ENCODE results near the gene APLP1.
"Not testable (repeated sequence)": the region's sequence is repeated elsewhere in the genome, so short reads cannot be mapped to it uniquely, and the experiment has no call there.

Gene APLP1

DNA sequence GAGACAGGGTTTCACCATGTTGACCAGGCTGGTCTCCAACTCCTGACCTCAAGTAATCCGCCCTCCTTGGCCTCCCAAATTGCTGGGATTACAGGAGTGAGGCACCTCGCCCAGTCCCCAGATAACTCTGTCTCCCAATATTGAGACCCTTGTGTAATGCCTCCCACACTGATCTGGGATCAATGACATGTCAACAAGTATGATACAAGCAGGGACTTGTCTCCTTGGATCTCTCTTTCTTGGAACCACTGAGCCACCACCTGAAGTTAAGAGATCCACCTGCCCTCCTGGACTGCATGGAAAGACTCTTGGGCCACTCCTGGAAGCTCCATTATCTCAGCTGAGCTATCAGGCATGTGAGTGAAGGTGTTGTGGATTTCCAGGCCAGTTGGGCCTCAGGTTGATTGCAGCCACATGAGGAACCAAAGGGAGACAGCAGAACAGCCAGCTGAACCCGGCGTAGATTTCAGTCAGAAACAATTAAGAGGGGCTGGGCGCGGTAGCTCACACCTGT lies 16.9 kb downstream of the APLP1 start:
- Histone ChIP-seq H3K9ac (0 out of 22 replicates have a peak overlapping the region, but pooled peaks of 1 of the 11 experiments have one; percentile 3), H3K4me2 (no peak overlapping the region), H3K9me3 (replicated peaks in 1 of 11) (no peaks in the 10 kb centered on the region), H3K27ac (no peak overlapping the region), H3K4me1 (peaks cover 0 to 9% (median 4%) of the 10 kb centered on the region in 10 experiments; a peak in 9 of 20 replicates), H3K27me3 (peaks cover 0 to 12% (median 6%) of the 10 kb centered on the region in 11 experiments; a peak in 11 of 22 replicates), H3K36me3 (peaks cover 34 to 50% (median 39%) of the 10 kb centered on the region in 11 experiments), H4K20me1 (peaks cover under 1 to 76% (median 27%) of the 10 kb centered on the region in 11 experiments; a peak in 17 of 22 replicates), H3K4me3 (no peak overlapping the region)
- no peak for TF ChIP-seq Cebpa-rat (IDR thresholded peaks at IDR 0.05)

DNA sequence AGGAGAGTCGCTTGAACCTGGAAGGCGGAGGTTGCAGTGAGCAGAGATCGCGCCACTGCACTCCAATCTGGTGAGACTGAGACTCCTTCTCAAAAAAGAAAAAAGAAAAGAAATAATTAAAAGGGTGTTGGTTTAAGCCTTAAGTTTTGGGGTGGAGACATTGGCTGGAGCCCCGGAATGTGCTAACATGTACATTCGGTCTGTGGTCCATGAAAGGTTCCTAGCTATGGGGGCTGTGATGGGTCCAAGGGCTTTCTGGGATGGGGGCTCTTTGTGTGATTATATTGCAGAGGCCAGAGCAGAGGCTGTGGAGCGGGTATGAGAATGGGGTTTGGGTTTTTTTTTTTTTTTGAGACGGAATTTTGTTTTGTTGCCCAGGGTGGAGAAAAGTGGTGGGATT lies 17.5 kb downstream of the APLP1 start:
- Histone ChIP-seq H3K9ac (no peak overlapping the region), H3K4me1 (peaks cover 0 to 9% (median 4%) of the 10 kb centered on the region in 10 experiments; a peak in 9 of 20 replicates), H3K27me3 (peaks cover 0 to 6% (median 0%) of the 10 kb centered on the region in 11 experiments; a peak in 6 of 22 replicates), H3K4me2 (no peak overlapping the region), H3K27ac (no peak overlapping the region), H3K9me3 (replicated peaks in 1 of 11) (no peaks in the 10 kb centered on the region), H3K36me3 (peaks cover 40 to 56% (median 46%) of the 10 kb centered on the region in 11 experiments), H3K4me3 (no peak overlapping the region), H4K20me1 (peaks cover 0 to 82% (median 33%) of the 10 kb centered on the region in 11 experiments; a peak in 16 of 22 replicates)
- no peak for TF ChIP-seq Cebpa-rat (IDR thresholded peaks at IDR 0.05)

DNA sequence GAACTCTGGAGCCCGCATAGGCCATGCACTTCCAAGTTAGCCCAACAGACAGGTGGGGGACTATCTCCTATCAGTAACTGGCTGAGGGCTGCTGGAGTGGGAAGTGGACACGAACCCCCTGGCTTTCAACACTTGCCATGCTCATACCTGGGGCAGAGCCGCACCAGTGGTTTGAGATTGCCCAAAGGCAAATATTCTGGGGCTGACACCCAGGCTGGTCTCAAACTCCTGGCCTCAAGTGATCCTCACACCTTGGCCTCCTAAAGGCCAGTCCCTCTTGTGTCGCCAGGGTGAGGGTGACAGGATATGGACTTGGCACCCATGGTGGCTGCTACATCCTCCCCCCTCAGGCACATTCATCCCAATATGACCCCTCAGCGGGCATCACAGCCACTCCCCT lies 18.8 kb downstream of the APLP1 start:
- peak overlapping the region in 2 of 11 experiments; percentile 3 to 12; a peak in 1 of 22 replicates for H3K9ac ChIP-seq

GRCh38 chr19:35888398-35888797 lies 20.0 kb downstream of the APLP1 start:
- no peak for TF ChIP-seq Cebpa-rat (IDR thresholded peaks at IDR 0.05)

More for the DNA sequence above, 18.8 kb downstream of the APLP1 start:
- no peak overlapping the region for H3K4me2 ChIP-seq
- no peak for TF ChIP-seq Cebpa-rat (IDR thresholded peaks at IDR 0.05)
- H3K9me3 ChIP-seq (replicated peaks in 1 of 11), result no peaks in the 10 kb centered on the region
- H3K36me3 ChIP-seq, result peaks cover 50 to 69% (median 59%) of the 10 kb centered on the region in 11 experiments
- H3K4me1 ChIP-seq, result peaks cover 0 to 10% (median 4%) of the 10 kb centered on the region in 10 experiments; a peak in 11 of 20 replicates
- no peak overlapping the region for H3K27ac ChIP-seq
- H3K4me3 ChIP-seq, result no peak overlapping the region
- peaks cover 0 to 95% (median 46%) of the 10 kb centered on the region in 11 experiments; a peak in 16 of 22 replicates for H4K20me1 ChIP-seq
- no peaks in the 10 kb centered on the region for H3K27me3 ChIP-seq

GRCh38 chr19:35889370-35890112 lies 21.2 kb downstream of the APLP1 start:
- H3K9ac ChIP-seq, result no peak overlapping the region
- H3K4me3 ChIP-seq, result no peak overlapping the region
- no peak overlapping the region for H3K27ac ChIP-seq
- H3K4me1 ChIP-seq, result peaks cover 0 to 27% (median 0%) of the 10 kb centered on the region in 10 experiments; a peak in 3 of 20 replicates
- no peak overlapping the region for H3K4me2 ChIP-seq
- H3K27me3 ChIP-seq, result no peaks in the 10 kb centered on the region
- H4K20me1 ChIP-seq, result peaks cover 0 to 100% (median 69%) of the 10 kb centered on the region in 11 experiments; a peak in 17 of 22 replicates
- no peaks in the 10 kb centered on the region for H3K9me3 ChIP-seq (replicated peaks in 1 of 11)
- peaks cover 72 to 92% (median 82%) of the 10 kb centered on the region in 11 experiments for H3K36me3 ChIP-seq
- TF ChIP-seq Cebpa-rat (IDR thresholded peaks at IDR 0.05), result no peak

More at GRCh38 chr19:35888398-35888797, 20.0 kb downstream of the APLP1 start:
- Histone ChIP-seq H4K20me1 (peaks cover 0 to 100% (median 58%) of the 10 kb centered on the region in 11 experiments; a peak in 16 of 22 replicates), H3K4me3 (no peak overlapping the region), H3K27me3 (no peaks in the 10 kb centered on the region), H3K9me3 (replicated peaks in 1 of 11) (no peaks in the 10 kb centered on the region), H3K4me1 (peaks cover 0 to 15% (median 0%) of the 10 kb centered on the region in 10 experiments; a peak in 4 of 20 replicates), H3K36me3 (peaks cover 62 to 81% (median 71%) of the 10 kb centered on the region in 11 experiments), H3K27ac (no peak overlapping the region), H3K9ac (0 out of 22 replicates have a peak overlapping the region, but pooled peaks of 1 of the 11 experiments have one; percentile 22), H3K4me2 (no peak overlapping the region)

GRCh38 chr19:35890113-35890650 lies 21.8 kb downstream of the APLP1 start:
- Histone ChIP-seq H3K4me1 (peaks cover 0 to 33% (median 0%) of the 10 kb centered on the region in 10 experiments; a peak in 5 of 20 replicates), H3K27ac (no peak overlapping the region), H3K9me3 (replicated peaks in 1 of 11) (no peaks in the 10 kb centered on the region), H3K4me2 (no peak overlapping the region), H3K27me3 (no peaks in the 10 kb centered on the region), H3K36me3 (peaks cover 79 to 97% (median 88%) of the 10 kb centered on the region in 11 experiments), H3K4me3 (no peak overlapping the region), H4K20me1 (peaks cover 0 to 100% (median 76%) of the 10 kb centered on the region in 11 experiments; a peak in 17 of 22 replicates), H3K9ac (no peak overlapping the region)
- no peak for TF ChIP-seq Cebpa-rat (IDR thresholded peaks at IDR 0.05)

GRCh38 chr19:35891819-35892218 lies 23.4 kb downstream of the APLP1 start:
- H3K4me1 ChIP-seq, result peaks cover 0 to 49% (median 6%) of the 10 kb centered on the region in 10 experiments; a peak in 10 of 20 replicates
- peak overlapping the region in 2 of 11 experiments; percentile 10 to 51; a peak in 3 of 22 replicates for H3K9ac ChIP-seq
- peak overlapping the region in 1 of 11 experiments; percentile 23; a peak in 1 of 22 replicates for H3K4me2 ChIP-seq
- peaks cover 0 to 100% (median 87%) of the 10 kb centered on the region in 11 experiments; a peak in 19 of 22 replicates for H4K20me1 ChIP-seq
- not testable (repeated sequence) for H3K9me3 ChIP-seq (replicated peaks in 1 of 11); H3K4me3 ChIP-seq; H3K27ac ChIP-seq; H3K27me3 ChIP-seq
- H3K36me3 ChIP-seq, result peaks cover 90 to 100% (median 100%) of the 10 kb centered on the region in 11 experiments

DNA sequence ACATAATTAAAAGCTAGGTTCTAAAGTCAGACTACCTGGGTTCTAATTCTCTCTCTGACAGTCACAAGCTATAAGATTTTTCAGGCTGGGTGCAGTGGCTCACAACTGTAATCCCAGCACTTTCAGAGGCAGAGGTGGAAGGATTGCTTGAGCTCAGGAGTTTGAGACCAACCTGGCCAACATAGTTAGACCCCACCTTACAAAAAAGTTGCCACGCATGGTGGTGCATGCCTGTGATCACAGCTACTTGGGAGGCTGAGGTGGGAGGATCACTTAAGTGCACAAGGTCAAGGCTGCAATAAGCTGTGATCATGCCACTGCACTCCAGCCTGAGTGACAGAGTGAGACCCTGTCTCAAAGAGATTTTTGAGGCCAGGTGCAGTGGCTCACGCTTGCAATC lies 26.0 kb downstream of the APLP1 start:
- H3K9me3 ChIP-seq (replicated peaks in 1 of 11), result no peaks in the 10 kb centered on the region
- H3K4me1 ChIP-seq, result peaks cover 13 to 65% (median 25%) of the 10 kb centered on the region in 10 experiments
- no peak overlapping the region for H3K27ac ChIP-seq
- peaks cover 76 to 99% (median 94%) of the 10 kb centered on the region in 11 experiments for H3K36me3 ChIP-seq
- no peaks in the 10 kb centered on the region for H3K27me3 ChIP-seq
- no peak overlapping the region for H3K4me3 ChIP-seq
- TF ChIP-seq Cebpa-rat (IDR thresholded peaks at IDR 0.05), result no peak
- H4K20me1 ChIP-seq, result peaks cover 0 to 100% (median 90%) of the 10 kb centered on the region in 11 experiments; a peak in 19 of 22 replicates
- H3K4me2 ChIP-seq, result peak overlapping the region in 2 of 11 experiments; percentile 12 to 89; a peak in 3 of 22 replicates
- peak overlapping the region in 3 of 11 experiments; percentile 8 to 59 (median 48); a peak in 4 of 22 replicates for H3K9ac ChIP-seq
